Epithelial cell of alveolus of lung (primary cell): ENCODE data around the gene PEX3. TPM values are rescaled to one million over a fixed set of nuclear protein-coding genes. Genes with fewer than 3 reads are reported as not detected.

Experiments used
- total RNA-seq: library from RNA; depleted of rRNA; stranded (reverse); fragments of >200 nt; gene quantifications from 2 replicates; pipeline ENCODE4 v1.2.1, GENCODE V29; 2015

Gene PEX3, protein sequence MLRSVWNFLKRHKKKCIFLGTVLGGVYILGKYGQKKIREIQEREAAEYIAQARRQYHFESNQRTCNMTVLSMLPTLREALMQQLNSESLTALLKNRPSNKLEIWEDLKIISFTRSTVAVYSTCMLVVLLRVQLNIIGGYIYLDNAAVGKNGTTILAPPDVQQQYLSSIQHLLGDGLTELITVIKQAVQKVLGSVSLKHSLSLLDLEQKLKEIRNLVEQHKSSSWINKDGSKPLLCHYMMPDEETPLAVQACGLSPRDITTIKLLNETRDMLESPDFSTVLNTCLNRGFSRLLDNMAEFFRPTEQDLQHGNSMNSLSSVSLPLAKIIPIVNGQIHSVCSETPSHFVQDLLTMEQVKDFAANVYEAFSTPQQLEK
- total RNA-seq: 8.8 and 15.7 TPM in 2 replicates

DNA sequence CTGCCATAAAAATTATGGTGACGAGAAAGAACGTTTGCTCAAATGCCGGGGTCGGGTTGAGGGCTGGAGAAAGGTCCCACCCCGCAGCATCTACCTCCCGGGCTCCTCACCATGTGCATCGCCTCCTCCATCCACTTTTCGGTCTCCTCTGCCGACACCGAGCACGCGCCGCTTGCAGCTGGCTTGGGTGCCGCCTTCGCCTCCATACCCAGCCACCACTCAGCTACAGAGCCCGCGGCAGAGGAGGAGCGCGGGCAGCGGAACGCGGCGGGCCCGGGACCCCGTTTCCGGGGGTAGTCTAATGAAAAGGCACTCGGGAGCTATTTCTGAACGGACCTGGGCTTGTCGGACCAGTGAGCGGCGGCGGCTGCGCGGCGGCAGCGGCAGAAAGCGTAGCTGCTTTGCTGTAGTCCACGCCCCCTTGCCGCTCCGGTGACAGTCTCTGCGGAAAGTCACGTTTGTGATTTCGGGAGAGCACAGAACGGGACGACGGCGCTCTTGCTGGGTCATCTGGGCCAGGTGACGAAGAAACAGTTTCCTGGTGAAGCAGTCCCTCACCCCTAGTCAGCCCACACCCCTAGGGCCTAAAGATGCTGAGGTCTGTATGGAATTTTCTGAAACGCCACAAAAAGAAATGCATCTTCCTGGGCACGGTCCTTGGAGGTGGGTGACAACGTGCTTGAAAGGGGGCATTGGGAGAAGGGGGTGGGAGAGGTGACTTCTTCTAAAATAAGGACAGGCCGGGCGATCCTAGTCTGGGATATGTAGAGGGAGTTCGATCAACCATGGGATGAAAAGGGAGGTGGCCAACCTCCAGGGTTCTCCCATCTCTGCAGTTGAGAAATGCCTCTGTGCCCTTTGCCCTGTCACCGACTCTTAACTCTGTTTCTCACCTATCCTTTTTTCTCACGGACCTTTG, at the start of gene PEX3, which contains the start of gene ADAT2:
PEX3 (plus strand) TSS at position 353 of the 919 bp plus-strand sequence; CDS start at position 591, 238 bp downstream.
ADAT2 (minus strand) TSS at position 243 of the 919 bp plus-strand sequence; CDS start at position 206, 37 bp downstream.

DNA sequence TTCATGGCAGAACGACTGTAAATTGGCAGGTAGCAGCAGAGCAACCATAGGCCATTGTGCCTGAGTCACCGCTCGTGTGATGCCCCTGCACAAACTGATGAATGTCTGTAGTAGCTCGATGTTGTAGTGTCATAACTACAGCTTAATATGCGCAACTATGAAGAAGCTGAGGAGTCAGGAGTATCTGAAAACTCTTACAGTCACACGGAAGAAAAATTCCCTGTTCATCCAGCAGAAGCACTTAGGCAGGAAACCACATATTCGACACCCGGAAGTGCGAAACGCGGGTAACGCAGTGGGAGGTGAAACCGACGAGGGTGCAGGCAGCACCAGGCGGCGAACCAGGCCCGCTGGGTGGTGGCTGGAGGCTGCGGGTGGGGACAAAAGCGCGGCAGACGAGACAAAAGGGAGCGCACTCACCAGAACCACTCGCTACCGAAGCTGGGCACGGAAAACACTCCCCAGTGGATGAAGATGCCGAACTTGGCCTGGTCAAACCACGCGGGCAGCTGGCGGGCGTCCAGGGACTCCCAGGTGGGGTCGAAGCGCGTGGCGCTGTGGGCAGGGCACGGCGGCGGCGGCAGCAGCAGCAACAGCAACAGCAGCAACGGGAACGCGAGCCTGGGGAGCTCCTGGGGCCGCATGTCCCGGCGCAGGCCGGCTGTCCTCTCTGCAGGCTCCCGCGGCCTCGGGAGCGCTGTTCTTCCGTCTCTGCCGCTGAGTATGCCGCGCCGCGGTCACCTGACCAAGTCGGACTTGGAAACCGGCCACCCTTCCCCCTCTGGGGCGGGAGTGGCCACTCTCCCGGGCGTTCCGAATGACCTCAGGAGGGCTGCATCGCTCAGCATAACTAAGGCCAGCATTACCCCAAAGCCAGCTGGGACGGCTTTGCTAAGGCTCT, 60.6 kb downstream of the PEX3 start, which contains the start of gene FUCA2:
FUCA2 (minus strand) TSS at position 730 of the 901 bp plus-strand sequence; CDS start at position 644, 86 bp downstream.

Other genes starting within 250 kb of the PEX3 start
- 1.8 and 14.0 TPM in 2 replicates for gene ADAT2, start 110 bp upstream of the PEX3 start, total RNA-seq
- gene FUCA2, start 60.9 kb downstream of the PEX3 start, total RNA-seq: 45.8 and 63.6 TPM in 2 replicates
- 19.0 and 38.7 TPM in 2 replicates for gene PHACTR2, start 227.2 kb downstream of the PEX3 start, total RNA-seq